ENCODE measurements around the gene CEP68.

DNA sequence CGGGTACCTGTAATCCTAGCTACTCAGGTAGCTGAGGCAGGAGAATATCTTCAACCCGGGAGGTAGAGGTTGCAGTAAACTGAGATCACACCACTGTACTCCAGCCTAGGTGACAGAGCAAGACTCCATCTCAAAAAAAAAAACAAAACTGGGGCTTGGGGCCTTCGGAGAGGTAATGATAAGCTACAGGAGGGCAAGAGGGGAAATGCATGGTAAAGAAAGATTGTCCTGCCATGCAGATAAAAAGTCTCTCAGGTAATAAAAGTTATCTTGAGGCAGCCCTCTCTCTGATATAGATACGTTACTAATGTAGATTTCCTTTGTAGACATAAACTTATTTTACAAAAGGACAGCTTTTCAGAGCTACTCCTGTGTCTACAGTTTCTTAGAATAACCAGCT is 77.4 kb downstream of the CEP68 start:
- TF ChIP-seq ZNF274 (IDR thresholded peaks at IDR 0.05; ENCODE audit: low read depth, low read length) (no peak), YY1 (IDR thresholded peaks at IDR 0.05; ENCODE audit: insufficient read depth, insufficient read length) (no peak), SUZ12 (IDR thresholded peaks at IDR 0.05; ENCODE audit: extremely low read depth, insufficient read depth, insufficient read length) (no peak)

Measured in NT2/D1 (cell line).